ENCODE measurements around the gene CNTN4.

The CNTN4 gene

GRCh38 chr3:2423143-2423542 lies 324.5 kb downstream of the CNTN4 start:
- no peak for DNase-seq

GRCh38 chr3:2441558-2441957 lies 342.9 kb downstream of the CNTN4 start:
- no peak for DNase-seq

GRCh38 chr3:2446146-2446545 lies 347.5 kb downstream of the CNTN4 start:
- no peak for DNase-seq

- no peak for DNase-seq
These were observed 353.6 kb downstream of the CNTN4 start for GRCh38 chr3:2452249-2452648.

GRCh38 chr3:2454865-2455264 lies 356.2 kb downstream of the CNTN4 start:
- DNase-seq = no peak

GRCh38 chr3:2456788-2457187 lies 358.1 kb downstream of the CNTN4 start:
- DNase-seq = no peak

GRCh38 chr3:2458816-2459215 lies 360.1 kb downstream of the CNTN4 start:
- DNase-seq = no peak

- DNase-seq = no peak
These were observed 367.2 kb downstream of the CNTN4 start for GRCh38 chr3:2465842-2466241.

- no peak for DNase-seq
These were observed 370.1 kb downstream of the CNTN4 start for GRCh38 chr3:2468816-2469215.

- no peak for DNase-seq
These were observed 378.3 kb downstream of the CNTN4 start for GRCh38 chr3:2476996-2477395.

GRCh38 chr3:2477620-2478019 lies 379.0 kb downstream of the CNTN4 start:
- no peak for DNase-seq

GRCh38 chr3:2484162-2485026 lies 385.7 kb downstream of the CNTN4 start:
- DNase-seq = no peak

GRCh38 chr3:2485027-2485375 lies 386.3 kb downstream of the CNTN4 start:
- DNase-seq = no peak

GRCh38 chr3:2495746-2496145 lies 397.1 kb downstream of the CNTN4 start:
- no peak for DNase-seq

- DNase-seq = no peak
These were observed 406.2 kb downstream of the CNTN4 start for GRCh38 chr3:2504912-2505311.

- DNase-seq = no peak
These were observed 408.1 kb downstream of the CNTN4 start for GRCh38 chr3:2506776-2507175.

- DNase-seq = no peak
These were observed 412.0 kb downstream of the CNTN4 start for GRCh38 chr3:2510591-2511145.

- peak; percentile 33 for DNase-seq
These were observed 412.7 kb downstream of the CNTN4 start for GRCh38 chr3:2511356-2511755.

- no peak for DNase-seq
These were observed 414.2 kb downstream of the CNTN4 start for GRCh38 chr3:2512881-2513280.

- no peak for DNase-seq
These were observed 415.3 kb downstream of the CNTN4 start for GRCh38 chr3:2513986-2514385.

- DNase-seq = peak; percentile 48
These were observed 418.2 kb downstream of the CNTN4 start for GRCh38 chr3:2516762-2517441.

- DNase-seq = no peak
These were observed 419.0 kb downstream of the CNTN4 start for GRCh38 chr3:2517500-2518172.

GRCh38 chr3:2523281-2523836 lies 424.7 kb downstream of the CNTN4 start:
- DNase-seq = no peak

Measured in DMS153 (cell line).